Measurements from ENCODE around the gene FCRL4. TPM values are rescaled to one million over a fixed set of nuclear protein-coding genes. Genes with fewer than 3 reads are reported as not detected.

FCRL4 gene
- not detected for polyA plus RNA-seq (2013, experiment 1 of 2)
- polyA plus RNA-seq (2013, experiment 2 of 2) = not detected

DNA sequence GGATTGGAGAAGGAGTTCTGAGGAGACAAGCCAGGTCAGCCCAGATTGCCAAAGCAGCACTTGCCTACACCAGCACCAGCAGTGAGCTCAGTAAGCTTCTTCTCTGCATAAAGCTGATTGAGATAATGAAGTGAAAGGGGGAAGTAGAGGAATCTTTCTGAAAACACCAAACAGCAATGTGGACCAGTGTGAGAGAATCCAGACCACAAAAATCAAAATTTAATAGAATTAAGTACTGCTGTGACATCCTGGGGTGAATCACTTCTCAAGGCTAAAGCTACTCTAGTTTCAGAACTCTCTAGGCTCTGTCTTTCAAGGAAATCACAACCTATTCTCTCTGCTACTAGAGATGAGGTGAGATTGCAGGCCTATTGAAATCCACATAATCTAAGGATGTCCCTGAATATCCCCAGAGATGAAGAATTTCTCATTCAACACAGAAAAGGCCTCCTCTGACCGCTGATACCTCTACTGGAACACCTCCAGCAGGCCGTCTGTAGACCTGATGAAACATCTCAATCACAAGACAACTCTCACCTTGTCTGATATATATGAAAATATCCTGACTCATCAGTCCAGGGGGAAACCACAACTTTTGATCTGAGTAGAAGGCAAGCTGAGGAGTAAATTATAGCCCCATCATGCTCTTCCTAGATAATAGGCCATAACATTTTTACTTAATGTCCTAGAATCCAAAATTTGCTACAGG lies at the start of gene FCRL4:
Gene FCRL4 (minus strand): TSS at position 127 of the 709 bp plus-strand sequence. CDS start 141 bp downstream, outside the sequence.
- no peak within 1 kb of the TSS for H2BK12ac ChIP-seq (ENCODE audit: low read length in 2 of 2)
- no peak within 1 kb of the TSS for H3K4ac ChIP-seq (ENCODE audit: low read depth in 1 of 2, low read length in 2 of 2)
- no peak within 1 kb of the TSS for H2BK5ac ChIP-seq (ENCODE audit: low read depth, low read length, poor library complexity, severe bottlenecking)
- no peak within 1 kb of the TSS for H2AFZ ChIP-seq (ENCODE audit: low read depth, low read length)
- no peak within 1 kb of the TSS for H3K14ac ChIP-seq (ENCODE audit: low read length in 2 of 2)
- no peak within 1 kb of the TSS for H2BK120ac ChIP-seq (ENCODE audit: low read depth, low read length)
- DNase-seq = no peak
- H3K9me3 ChIP-seq (ENCODE audit: control insufficient read depth, low read length) = no peaks in the 10 kb centered on the region
- no peaks in the 10 kb centered on the region for H3K4me1 ChIP-seq (ENCODE audit: control insufficient read depth, insufficient read depth, low read depth, low read length)
- H3K36me3 ChIP-seq (ENCODE audit: control insufficient read depth in 1 of 2, insufficient read depth in 2 of 2, low read depth in 1 of 2, low read length in 2 of 2) = no peaks in the 10 kb centered on the region
- no peak within 1 kb of the TSS for H4K91ac ChIP-seq (ENCODE audit: low read length)
- H2AK5ac ChIP-seq (ENCODE audit: low read length, severe bottlenecking) = no peak within 1 kb of the TSS
- no peak within 1 kb of the TSS for H2BK15ac ChIP-seq (ENCODE audit: low read depth, poor library complexity, severe bottlenecking)
- no peak within 1 kb of the TSS for H3K27ac ChIP-seq (ENCODE audit: low read length, poor library complexity, severe bottlenecking)
- no peak within 1 kb of the TSS for H3K9ac ChIP-seq (ENCODE audit: low read length)
- peaks cover 0 to 2% of the 10 kb centered on the region in 2 experiments for H3K27me3 ChIP-seq (ENCODE audit: control insufficient read depth in 1 of 2, insufficient read depth in 1 of 2, low read length in 2 of 2)
- H3K79me1 ChIP-seq (replicated peaks; ENCODE audit: low read length, poor library complexity, severe bottlenecking) = no peaks in the 10 kb centered on the region
- 83% methylated on average over 2 of the region's 2 CpGs for WGBS
- no peak within 1 kb of the TSS for H3K4me2 ChIP-seq (ENCODE audit: low read length, poor library complexity, severe bottlenecking)
- H3K18ac ChIP-seq (ENCODE audit: low read depth in 1 of 2, low read length in 2 of 2) = no peak within 1 kb of the TSS
- no peak within 1 kb of the TSS for H3K23ac ChIP-seq (ENCODE audit: low read length in 2 of 2)
- no peak within 1 kb of the TSS for H4K8ac ChIP-seq (ENCODE audit: low read length)
- H3K4me3 ChIP-seq (ENCODE audit: insufficient read depth in 1 of 2, low read depth in 1 of 2, low read length in 2 of 2) = no peak within 1 kb of the TSS

- no peak overlapping the region for H3K27ac ChIP-seq (ENCODE audit: low read length, poor library complexity, severe bottlenecking)
- no peak overlapping the region for H3K4me2 ChIP-seq (ENCODE audit: low read length, poor library complexity, severe bottlenecking)
- no peak overlapping the region for H3K4me3 ChIP-seq (ENCODE audit: insufficient read depth in 1 of 2, low read depth in 1 of 2, low read length in 2 of 2)
- no peak overlapping the region for H2BK15ac ChIP-seq (ENCODE audit: low read depth, poor library complexity, severe bottlenecking)
- no peak overlapping the region for H3K9ac ChIP-seq (ENCODE audit: low read length)
- H4K91ac ChIP-seq (ENCODE audit: low read length) = no peak overlapping the region
- no peak overlapping the region for H2BK12ac ChIP-seq (ENCODE audit: low read length in 2 of 2)
- H3K18ac ChIP-seq (ENCODE audit: low read depth in 1 of 2, low read length in 2 of 2) = no peak overlapping the region
- no peak overlapping the region for H3K4ac ChIP-seq (ENCODE audit: low read depth in 1 of 2, low read length in 2 of 2)
- H3K23ac ChIP-seq (ENCODE audit: low read length in 2 of 2) = no peak overlapping the region
- H2BK120ac ChIP-seq (ENCODE audit: low read depth, low read length) = no peak overlapping the region
- no peak overlapping the region for H3K14ac ChIP-seq (ENCODE audit: low read length in 2 of 2)
- H2AFZ ChIP-seq (ENCODE audit: low read depth, low read length) = no peak overlapping the region
- H4K8ac ChIP-seq (ENCODE audit: low read length) = no peak overlapping the region
- peaks cover 0 to 6% of the 10 kb centered on the region in 2 experiments for H3K27me3 ChIP-seq (ENCODE audit: control insufficient read depth in 1 of 2, insufficient read depth in 1 of 2, low read length in 2 of 2)
- no peaks in the 10 kb centered on the region for H3K36me3 ChIP-seq (ENCODE audit: control insufficient read depth in 1 of 2, insufficient read depth in 2 of 2, low read depth in 1 of 2, low read length in 2 of 2)
- no peaks in the 10 kb centered on the region for H3K4me1 ChIP-seq (ENCODE audit: control insufficient read depth, insufficient read depth, low read depth, low read length)
- no peaks in the 10 kb centered on the region for H3K79me1 ChIP-seq (replicated peaks; ENCODE audit: low read length, poor library complexity, severe bottlenecking)
- no peaks in the 10 kb centered on the region for H3K9me3 ChIP-seq (ENCODE audit: control insufficient read depth, low read length)
- no peak overlapping the region for H2AK5ac ChIP-seq (ENCODE audit: low read length, severe bottlenecking)
- H2BK5ac ChIP-seq (ENCODE audit: low read depth, low read length, poor library complexity, severe bottlenecking) = no peak overlapping the region
- DNase-seq = no peak
Observed at GRCh38 chr1:157646144-157646543, 48.3 kb upstream of the FCRL4 start.

DNA sequence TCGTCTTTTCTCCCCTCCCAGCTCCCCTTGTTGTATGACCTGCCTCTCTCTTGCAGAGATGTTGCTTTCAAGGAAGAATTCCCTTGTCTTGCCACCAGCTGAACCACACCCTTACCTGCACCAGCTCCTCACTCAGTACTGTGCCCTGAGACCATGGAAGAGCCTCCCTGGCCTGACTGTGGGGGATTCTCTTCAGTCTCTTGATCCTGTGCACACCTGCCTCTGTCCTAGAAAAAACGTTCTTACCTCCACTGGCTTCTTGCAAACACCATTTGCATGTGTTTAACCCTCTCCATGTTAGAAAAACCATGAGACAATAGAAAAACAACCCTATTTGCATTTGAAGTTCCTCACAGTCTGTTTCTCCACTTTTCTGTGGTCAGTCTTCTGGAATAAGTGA lies 43.3 kb upstream of the FCRL4 start:
- no peaks in the 10 kb centered on the region for H3K79me1 ChIP-seq (replicated peaks; ENCODE audit: low read length, poor library complexity, severe bottlenecking)
- no peak overlapping the region for H2BK120ac ChIP-seq (ENCODE audit: low read depth, low read length)
- no peak overlapping the region for H3K4me2 ChIP-seq (ENCODE audit: low read length, poor library complexity, severe bottlenecking)
- no peak overlapping the region for H2BK12ac ChIP-seq (ENCODE audit: low read length in 2 of 2)
- no peak overlapping the region for H4K91ac ChIP-seq (ENCODE audit: low read length)
- no peak overlapping the region for H3K9ac ChIP-seq (ENCODE audit: low read length)
- H2BK5ac ChIP-seq (ENCODE audit: low read depth, low read length, poor library complexity, severe bottlenecking) = no peak overlapping the region
- no peak overlapping the region for H2BK15ac ChIP-seq (ENCODE audit: low read depth, poor library complexity, severe bottlenecking)
- H3K9me3 ChIP-seq (ENCODE audit: control insufficient read depth, low read length) = no peaks in the 10 kb centered on the region
- no peak overlapping the region for H2AFZ ChIP-seq (ENCODE audit: low read depth, low read length)
- WGBS = 20% methylated on average over 2 of the region's 2 CpGs
- H2AK5ac ChIP-seq (ENCODE audit: low read length, severe bottlenecking) = no peak overlapping the region
- H3K4me3 ChIP-seq (ENCODE audit: insufficient read depth in 1 of 2, low read depth in 1 of 2, low read length in 2 of 2) = no peak overlapping the region
- no peak overlapping the region for H3K27ac ChIP-seq (ENCODE audit: low read length, poor library complexity, severe bottlenecking)
- no peaks in the 10 kb centered on the region for H3K27me3 ChIP-seq (ENCODE audit: control insufficient read depth in 1 of 2, insufficient read depth in 1 of 2, low read length in 2 of 2)
- no peak overlapping the region for H3K18ac ChIP-seq (ENCODE audit: low read depth in 1 of 2, low read length in 2 of 2)
- no peak for DNase-seq
- H3K14ac ChIP-seq (ENCODE audit: low read length in 2 of 2) = no peak overlapping the region
- H3K36me3 ChIP-seq (ENCODE audit: control insufficient read depth in 1 of 2, insufficient read depth in 2 of 2, low read depth in 1 of 2, low read length in 2 of 2) = no peaks in the 10 kb centered on the region
- H4K8ac ChIP-seq (ENCODE audit: low read length) = no peak overlapping the region
- no peaks in the 10 kb centered on the region for H3K4me1 ChIP-seq (ENCODE audit: control insufficient read depth, insufficient read depth, low read depth, low read length)
- H3K4ac ChIP-seq (ENCODE audit: low read depth in 1 of 2, low read length in 2 of 2) = no peak overlapping the region
- no peak overlapping the region for H3K23ac ChIP-seq (ENCODE audit: low read length in 2 of 2)

DNA sequence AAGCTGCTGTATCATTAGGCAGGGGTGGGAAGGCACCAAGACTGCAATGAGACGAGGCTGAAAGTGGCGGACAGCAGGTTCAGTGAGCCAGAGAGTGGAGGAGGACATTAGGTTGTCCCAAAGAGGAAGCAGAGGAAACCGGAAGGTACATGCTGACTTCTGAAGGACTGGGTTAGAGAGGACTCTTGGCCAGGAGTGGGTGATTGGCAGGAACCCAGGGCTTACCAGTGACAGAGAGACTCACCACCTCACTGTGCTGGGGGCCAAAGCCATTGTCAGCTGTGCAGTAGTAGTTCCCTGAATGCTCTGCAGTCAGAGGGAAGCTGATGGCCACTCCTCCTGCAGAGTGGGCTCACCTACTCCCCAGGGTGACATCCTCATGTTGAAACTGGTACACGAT lies 41.9 kb upstream of the FCRL4 start:
- no peak for DNase-seq
- no peak overlapping the region for H4K8ac ChIP-seq (ENCODE audit: low read length)
- H3K9ac ChIP-seq (ENCODE audit: low read length) = no peak overlapping the region
- 62% methylated on average over 4 of the region's 4 CpGs for WGBS
- no peak overlapping the region for H3K14ac ChIP-seq (ENCODE audit: low read length in 2 of 2)
- H3K27ac ChIP-seq (ENCODE audit: low read length, poor library complexity, severe bottlenecking) = no peak overlapping the region
- no peak overlapping the region for H2AK5ac ChIP-seq (ENCODE audit: low read length, severe bottlenecking)
- H3K4me1 ChIP-seq (ENCODE audit: control insufficient read depth, insufficient read depth, low read depth, low read length) = no peaks in the 10 kb centered on the region
- no peak overlapping the region for H2AFZ ChIP-seq (ENCODE audit: low read depth, low read length)
- H3K9me3 ChIP-seq (ENCODE audit: control insufficient read depth, low read length) = no peaks in the 10 kb centered on the region
- no peak overlapping the region for H3K23ac ChIP-seq (ENCODE audit: low read length in 2 of 2)
- H2BK15ac ChIP-seq (ENCODE audit: low read depth, poor library complexity, severe bottlenecking) = no peak overlapping the region
- no peak overlapping the region for H3K4me2 ChIP-seq (ENCODE audit: low read length, poor library complexity, severe bottlenecking)
- H3K4ac ChIP-seq (ENCODE audit: low read depth in 1 of 2, low read length in 2 of 2) = no peak overlapping the region
- H3K4me3 ChIP-seq (ENCODE audit: insufficient read depth in 1 of 2, low read depth in 1 of 2, low read length in 2 of 2) = no peak overlapping the region
- no peak overlapping the region for H4K91ac ChIP-seq (ENCODE audit: low read length)
- no peaks in the 10 kb centered on the region for H3K79me1 ChIP-seq (replicated peaks; ENCODE audit: low read length, poor library complexity, severe bottlenecking)
- no peak overlapping the region for H2BK120ac ChIP-seq (ENCODE audit: low read depth, low read length)
- H3K27me3 ChIP-seq (ENCODE audit: control insufficient read depth in 1 of 2, insufficient read depth in 1 of 2, low read length in 2 of 2) = no peaks in the 10 kb centered on the region
- H2BK5ac ChIP-seq (ENCODE audit: low read depth, low read length, poor library complexity, severe bottlenecking) = no peak overlapping the region
- H3K18ac ChIP-seq (ENCODE audit: low read depth in 1 of 2, low read length in 2 of 2) = no peak overlapping the region
- no peak overlapping the region for H2BK12ac ChIP-seq (ENCODE audit: low read length in 2 of 2)
- H3K36me3 ChIP-seq (ENCODE audit: control insufficient read depth in 1 of 2, insufficient read depth in 2 of 2, low read depth in 1 of 2, low read length in 2 of 2) = no peaks in the 10 kb centered on the region
